HUES64 (cell line): ENCODE measurements around the gene AATF.
A peak's percentile ranks its signal among the peaks of the same experiment; 100 is the strongest.

Experiments
- H3K27ac ChIP-seq: 2 replicates; pipeline ENCODE4 v1.7.0; 2013; ENCODE audit warnings: low read depth, low read length, inconsistent platforms
- H3K27me3 ChIP-seq: 2 replicates; pipeline ENCODE4 v1.6.1; 2013; ENCODE audit warnings: mild to moderate bottlenecking, low read length; ENCODE audit not compliant: insufficient read depth
- H3K36me3 ChIP-seq: 2 replicates; pipeline ENCODE4 v1.6.1; 2013; ENCODE audit warnings: mild to moderate bottlenecking, low read length; ENCODE audit not compliant: insufficient read depth
- H3K4me1 ChIP-seq: 2 replicates; pipeline ENCODE4 v1.6.1; 2013; ENCODE audit warnings: mild to moderate bottlenecking, low read length, moderate library complexity; ENCODE audit not compliant: insufficient read depth
- H3K4me3 ChIP-seq: 2 replicates; pipeline ENCODE4 v1.5.1; 2013; ENCODE audit warnings: mild to moderate bottlenecking, low read length, moderate library complexity
- H3K9ac ChIP-seq: 2 replicates; pipeline ENCODE4 v1.6.1; 2013; ENCODE audit warnings: mild to moderate bottlenecking, low read depth, low read length
- H3K9me3 ChIP-seq: 2 replicates; pipeline ENCODE4 v1.6.1; 2013; ENCODE audit warnings: low read depth, low read length; ENCODE audit not compliant: insufficient read depth
- WGBS: fragments of 150-250, 120-280 bp; methylation state at CpG from one replicate; pipeline ENCODE4 v1.1.7; 2013; ENCODE audit warnings: missing lambda C conversion rate; 5-methylcytosine and 5-hydroxymethylcytosine counted together

AATF gene

GRCh38 chr17:36931697-36932382, 16.9 kb upstream of the AATF start:
- H3K9ac ChIP-seq = no peak overlapping the region
- WGBS = 12% methylated on average over 30 of the region's 30 CpGs
- no peaks in the 10 kb centered on the region for H3K9me3 ChIP-seq
- peaks cover 59% of the 10 kb centered on the region for H3K4me1 ChIP-seq
- H3K4me3 ChIP-seq = no peak overlapping the region
- peaks cover 100% of the 10 kb centered on the region for H3K27me3 ChIP-seq
- H3K36me3 ChIP-seq = no peaks in the 10 kb centered on the region
- no peak overlapping the region for H3K27ac ChIP-seq

- Histone ChIP-seq H3K27me3 (peaks cover 100% of the 10 kb centered on the region), H3K36me3 (no peaks in the 10 kb centered on the region), H3K27ac (no peak overlapping the region), H3K4me1 (peaks cover 58% of the 10 kb centered on the region), H3K9ac (no peak overlapping the region), H3K4me3 (no peak overlapping the region), H3K9me3 (no peaks in the 10 kb centered on the region)
- 7% methylated on average over 15 of the region's 16 CpGs for WGBS
Measured at GRCh38 chr17:36932383-36932693, 16.4 kb upstream of the AATF start.

- Histone ChIP-seq H3K4me1 (peaks cover 53% of the 10 kb centered on the region), H3K27ac (no peak overlapping the region), H3K36me3 (no peaks in the 10 kb centered on the region), H3K4me3 (peak overlapping the region; percentile 15; the same call in 1 of the 2 replicates), H3K27me3 (peaks cover 100% of the 10 kb centered on the region), H3K9me3 (no peaks in the 10 kb centered on the region), H3K9ac (no peak overlapping the region)
- 5% methylated on average over 40 of the region's 40 CpGs for WGBS
Measured at GRCh38 chr17:36932694-36933511, 15.9 kb upstream of the AATF start.

GRCh38 chr17:36933512-36934143, 15.1 kb upstream of the AATF start:
- H3K4me1 ChIP-seq = peaks cover 51% of the 10 kb centered on the region
- WGBS = 3% methylated on average over 23 of the region's 23 CpGs
- peak overlapping the region; percentile 56; the same call in 1 of the 2 replicates for H3K4me3 ChIP-seq
- peaks cover 100% of the 10 kb centered on the region for H3K27me3 ChIP-seq
- no peak overlapping the region for H3K9ac ChIP-seq
- H3K36me3 ChIP-seq = no peaks in the 10 kb centered on the region
- no peak overlapping the region for H3K27ac ChIP-seq
- no peaks in the 10 kb centered on the region for H3K9me3 ChIP-seq

GRCh38 chr17:36934144-36934691, 14.5 kb upstream of the AATF start:
- WGBS = 1% methylated on average over 26 of the region's 26 CpGs

GRCh38 chr17:36934692-36935630, 13.8 kb upstream of the AATF start:
- under 1% methylated on average over 79 of the region's 79 CpGs for WGBS
- H3K9ac ChIP-seq = no peak overlapping the region
- H3K27ac ChIP-seq = no peak overlapping the region
- peaks cover 100% of the 10 kb centered on the region for H3K27me3 ChIP-seq
- no peaks in the 10 kb centered on the region for H3K36me3 ChIP-seq
- no peaks in the 10 kb centered on the region for H3K9me3 ChIP-seq
- H3K4me3 ChIP-seq = peak overlapping the region; percentile 56
- peaks cover 51% of the 10 kb centered on the region for H3K4me1 ChIP-seq

More at GRCh38 chr17:36934144-36934691, 14.5 kb upstream of the AATF start:
- no peak overlapping the region for H3K27ac ChIP-seq
- no peak overlapping the region for H3K9ac ChIP-seq
- H3K9me3 ChIP-seq = no peaks in the 10 kb centered on the region
- H3K4me3 ChIP-seq = peak overlapping the region; percentile 56
- no peaks in the 10 kb centered on the region for H3K36me3 ChIP-seq
- peaks cover 100% of the 10 kb centered on the region for H3K27me3 ChIP-seq
- peaks cover 51% of the 10 kb centered on the region for H3K4me1 ChIP-seq

- Histone ChIP-seq H3K27me3 (peaks cover 100% of the 10 kb centered on the region), H3K4me3 (peak overlapping the region; percentile 56), H3K4me1 (peaks cover 46% of the 10 kb centered on the region), H3K9ac (no peak overlapping the region), H3K36me3 (no peaks in the 10 kb centered on the region), H3K9me3 (no peaks in the 10 kb centered on the region), H3K27ac (no peak overlapping the region)
- WGBS = under 1% methylated on average over 49 of the region's 49 CpGs
Measured at GRCh38 chr17:36935671-36936454, 12.9 kb upstream of the AATF start.

GRCh38 chr17:36936455-36937000, 12.2 kb upstream of the AATF start:
- H3K27ac ChIP-seq = no peak overlapping the region
- no peaks in the 10 kb centered on the region for H3K9me3 ChIP-seq
- H3K4me3 ChIP-seq = peak overlapping the region; percentile 56
- peaks cover 100% of the 10 kb centered on the region for H3K27me3 ChIP-seq
- under 1% methylated on average over 58 of the region's 58 CpGs for WGBS
- no peaks in the 10 kb centered on the region for H3K36me3 ChIP-seq
- H3K4me1 ChIP-seq = peaks cover 45% of the 10 kb centered on the region
- no peak overlapping the region for H3K9ac ChIP-seq

- H3K36me3 ChIP-seq = no peaks in the 10 kb centered on the region
- no peak within 1 kb of the TSS for H3K27ac ChIP-seq
- peaks cover 42% of the 10 kb centered on the region for H3K4me1 ChIP-seq
- no peaks in the 10 kb centered on the region for H3K9me3 ChIP-seq
- under 1% methylated on average over 73 of the region's 75 CpGs for WGBS
- H3K4me3 ChIP-seq = peak within 1 kb of the TSS; percentile 56
- peaks cover 100% of the 10 kb centered on the region for H3K27me3 ChIP-seq
- no peak within 1 kb of the TSS for H3K9ac ChIP-seq
Measured at GRCh38 chr17:36937001-36937958, 11.5 kb upstream of the AATF start, which contains the start of gene LHX1. Gene LHX1, plus strand, starts transcription at chr17:36937475. Its CDS starts 723 bp downstream, at chr17:36938198.
